Measurements from ENCODE around the gene JAML.

The JAML gene

DNA sequence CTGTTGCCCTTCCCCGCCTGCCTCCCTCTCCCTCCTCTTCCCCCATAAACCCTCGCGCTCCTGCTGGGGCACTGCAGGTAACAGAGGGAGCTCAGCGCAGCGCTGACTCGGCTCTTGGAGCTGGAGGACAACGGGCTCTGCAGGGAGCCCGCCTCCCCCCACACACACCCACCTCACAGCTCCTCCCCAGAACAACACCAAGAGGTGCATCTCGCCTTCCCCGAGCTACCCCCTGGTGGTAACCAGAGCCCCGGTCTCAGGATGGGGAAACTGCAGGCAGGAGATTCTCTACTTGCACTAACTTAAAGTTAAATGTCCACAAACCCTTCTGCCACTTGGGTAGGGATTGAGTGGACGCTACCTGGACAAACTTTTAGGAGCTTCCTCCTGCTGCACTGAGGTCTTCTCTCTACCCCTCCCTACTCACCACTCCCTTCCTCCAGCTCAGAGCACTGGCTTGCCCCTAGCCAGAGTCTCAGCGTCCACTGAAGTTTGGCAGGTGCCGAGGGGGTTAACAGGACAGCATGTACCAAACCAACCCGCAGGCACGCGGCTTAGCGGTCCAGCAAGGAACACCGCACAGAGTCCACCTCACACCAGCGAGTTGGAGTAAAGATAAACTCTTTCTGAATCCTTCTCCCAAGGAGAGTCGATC is 68.2 kb downstream of the JAML start:
- Histone ChIP-seq H3K4me2 (ENCODE audit: low read depth, low read length, poor library complexity, severe bottlenecking) (peak overlapping the region; percentile 52), H3K36me3 (ENCODE audit: insufficient read depth, low read length) (no peaks in the 10 kb centered on the region), H3K9me3 (ENCODE audit: insufficient read depth, low read depth, low read length) (no peaks in the 10 kb centered on the region), H3K9ac (ENCODE audit: low read depth, low read length, poor library complexity, severe bottlenecking) (no peak overlapping the region), H4K20me1 (ENCODE audit: insufficient read depth, low read length, poor library complexity, severe bottlenecking) (no peaks in the 10 kb centered on the region), H3K27me3 (ENCODE audit: insufficient read depth, low read length, poor library complexity, severe bottlenecking) (peaks cover 42% of the 10 kb centered on the region), H3F3A (ENCODE audit: low read depth) (no peaks in the 10 kb centered on the region), H3K79me2 (ENCODE audit: insufficient read depth, low read length) (no peaks in the 10 kb centered on the region), H3K9me2 (replicated peaks; ENCODE audit: low read depth, low read length) (no peaks in the 10 kb centered on the region), H3K4me1 (ENCODE audit: insufficient read depth, low read length, poor library complexity, severe bottlenecking) (no peaks in the 10 kb centered on the region), H2AFZ (ENCODE audit: low read length) (peak overlapping the region; percentile 71), H3K4me3 (ENCODE audit: low read length, poor library complexity, severe bottlenecking) (peak overlapping the region; percentile 34)
- no peak for TF ChIP-seq EZH2phosphoT487 (IDR thresholded peaks at IDR 0.05; ENCODE audit: borderline replicate concordance)
- TF ChIP-seq, protein P1, sequence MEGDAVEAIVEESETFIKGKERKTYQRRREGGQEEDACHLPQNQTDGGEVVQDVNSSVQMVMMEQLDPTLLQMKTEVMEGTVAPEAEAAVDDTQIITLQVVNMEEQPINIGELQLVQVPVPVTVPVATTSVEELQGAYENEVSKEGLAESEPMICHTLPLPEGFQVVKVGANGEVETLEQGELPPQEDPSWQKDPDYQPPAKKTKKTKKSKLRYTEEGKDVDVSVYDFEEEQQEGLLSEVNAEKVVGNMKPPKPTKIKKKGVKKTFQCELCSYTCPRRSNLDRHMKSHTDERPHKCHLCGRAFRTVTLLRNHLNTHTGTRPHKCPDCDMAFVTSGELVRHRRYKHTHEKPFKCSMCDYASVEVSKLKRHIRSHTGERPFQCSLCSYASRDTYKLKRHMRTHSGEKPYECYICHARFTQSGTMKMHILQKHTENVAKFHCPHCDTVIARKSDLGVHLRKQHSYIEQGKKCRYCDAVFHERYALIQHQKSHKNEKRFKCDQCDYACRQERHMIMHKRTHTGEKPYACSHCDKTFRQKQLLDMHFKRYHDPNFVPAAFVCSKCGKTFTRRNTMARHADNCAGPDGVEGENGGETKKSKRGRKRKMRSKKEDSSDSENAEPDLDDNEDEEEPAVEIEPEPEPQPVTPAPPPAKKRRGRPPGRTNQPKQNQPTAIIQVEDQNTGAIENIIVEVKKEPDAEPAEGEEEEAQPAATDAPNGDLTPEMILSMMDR (conservative IDR thresholded peaks at IDR 0.05; ENCODE audit: low read length): no peak; the same call in 1 of the 2 replicates

- Histone ChIP-seq H3K79me2 (ENCODE audit: insufficient read depth, low read length) (no peaks in the 10 kb centered on the region), H3K4me3 (ENCODE audit: low read length, poor library complexity, severe bottlenecking) (peak overlapping the region; percentile 34), H3K9ac (ENCODE audit: low read depth, low read length, poor library complexity, severe bottlenecking) (no peak overlapping the region), H3K9me2 (replicated peaks; ENCODE audit: low read depth, low read length) (no peaks in the 10 kb centered on the region), H3K27me3 (ENCODE audit: insufficient read depth, low read length, poor library complexity, severe bottlenecking) (peaks cover 48% of the 10 kb centered on the region), H3K36me3 (ENCODE audit: insufficient read depth, low read length) (no peaks in the 10 kb centered on the region), H3F3A (ENCODE audit: low read depth) (no peaks in the 10 kb centered on the region), H4K20me1 (ENCODE audit: insufficient read depth, low read length, poor library complexity, severe bottlenecking) (no peaks in the 10 kb centered on the region), H2AFZ (ENCODE audit: low read length) (peak overlapping the region; percentile 71; the same call in 1 of the 2 replicates), H3K4me1 (ENCODE audit: insufficient read depth, low read length, poor library complexity, severe bottlenecking) (no peaks in the 10 kb centered on the region), H3K9me3 (ENCODE audit: insufficient read depth, low read depth, low read length) (no peaks in the 10 kb centered on the region), H3K4me2 (ENCODE audit: low read depth, low read length, poor library complexity, severe bottlenecking) (peak overlapping the region; percentile 52)
- no peak for TF ChIP-seq EZH2phosphoT487 (IDR thresholded peaks at IDR 0.05; ENCODE audit: borderline replicate concordance)
- TF ChIP-seq, protein P1 (conservative IDR thresholded peaks at IDR 0.05; ENCODE audit: low read length): no peak
Measured at GRCh38 chr11:118155776-118156530, 68.9 kb downstream of the JAML start.

DNA sequence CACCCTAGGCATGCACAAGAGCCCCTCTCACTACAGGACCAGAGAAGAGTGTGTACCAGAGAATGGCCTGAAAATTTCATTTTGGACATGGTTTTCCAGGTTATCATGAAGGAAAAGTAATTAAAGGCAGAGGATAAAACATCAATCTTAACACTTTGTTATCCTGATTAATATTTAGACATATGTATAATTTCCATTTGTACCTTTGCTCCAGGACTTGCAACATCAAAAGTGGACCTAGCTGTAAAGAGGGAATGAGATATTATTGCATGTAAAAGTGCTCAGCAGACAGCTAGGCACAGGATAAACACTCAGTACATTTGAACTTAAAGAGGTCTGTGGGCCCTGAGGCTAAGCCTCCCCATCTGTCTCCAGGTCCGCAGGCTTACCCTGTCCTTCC is 70.2 kb downstream of the JAML start:
- H2AFZ ChIP-seq (ENCODE audit: low read length): no peak overlapping the region
- no peaks in the 10 kb centered on the region for H3F3A ChIP-seq (ENCODE audit: low read depth)
- no peaks in the 10 kb centered on the region for H3K9me3 ChIP-seq (ENCODE audit: insufficient read depth, low read depth, low read length)
- peaks cover 52% of the 10 kb centered on the region for H3K27me3 ChIP-seq (ENCODE audit: insufficient read depth, low read length, poor library complexity, severe bottlenecking)
- H3K9ac ChIP-seq (ENCODE audit: low read depth, low read length, poor library complexity, severe bottlenecking): no peak overlapping the region
- no peaks in the 10 kb centered on the region for H3K36me3 ChIP-seq (ENCODE audit: insufficient read depth, low read length)
- H3K4me1 ChIP-seq (ENCODE audit: insufficient read depth, low read length, poor library complexity, severe bottlenecking): no peaks in the 10 kb centered on the region
- no peak overlapping the region for H3K4me3 ChIP-seq (ENCODE audit: low read length, poor library complexity, severe bottlenecking)
- H3K4me2 ChIP-seq (ENCODE audit: low read depth, low read length, poor library complexity, severe bottlenecking): no peak overlapping the region
- TF ChIP-seq EZH2phosphoT487 (IDR thresholded peaks at IDR 0.05; ENCODE audit: borderline replicate concordance): no peak
- TF ChIP-seq, protein P1 (conservative IDR thresholded peaks at IDR 0.05; ENCODE audit: low read length): no peak
- no peaks in the 10 kb centered on the region for H3K79me2 ChIP-seq (ENCODE audit: insufficient read depth, low read length)
- H4K20me1 ChIP-seq (ENCODE audit: insufficient read depth, low read length, poor library complexity, severe bottlenecking): no peaks in the 10 kb centered on the region
- H3K9me2 ChIP-seq (replicated peaks; ENCODE audit: low read depth, low read length): no peaks in the 10 kb centered on the region
